H1 (cell line): ENCODE measurements around the gene RAD50. TPM values are rescaled to one million over a fixed set of nuclear protein-coding genes. Genes with fewer than 3 reads are reported as not detected.
A peak's percentile ranks its signal among the peaks of the same experiment; 100 is the strongest.

ENCODE experiments used
- CTCF ChIA-PET: fragments of 300-600 bp; sonication (Branson Sonifier 250); formaldehyde crosslinking; loops from one replicate; lab custom pipeline; 2021; ENCODE audit not compliant: partially characterized antibody; lab: Charles Lee
- POLR2A ChIA-PET: fragments of 300-600 bp; sonication (Branson Sonifier 250); formaldehyde crosslinking; loops from one replicate; lab custom pipeline; 2021; ENCODE audit warnings: inconsistent platforms; ENCODE audit not compliant: partially characterized antibody; lab: Charles Lee
- DNase-seq, 2 experiments: peaks; one replicate each; pipeline versions ENCODE4 v3.0.0 to v3.0.0-alpha.2; 2010 to 2022; ENCODE audit warnings: low spot score in 2 of 2, low read depth in 1 of 2, mixed read lengths in 1 of 2
- FAIRE-seq: peaks from 2 replicates; lab custom pipeline; 2011; peaks lifted over from hg19 to GRCh38; lab: Jason Lieb, UNC
- H2AFZ ChIP-seq: 2 replicates; pipeline ENCODE4 v1.8.1; 2012; ENCODE audit warnings: low read length, inconsistent platforms
- H2AK5ac ChIP-seq: 2 replicates; pipeline ENCODE4 v1.6.1; 2013; ENCODE audit warnings: low read depth, low read length
- H2BK120ac ChIP-seq: replicated peaks from 2 replicates; pipeline ENCODE3; 2013; ENCODE audit warnings: low read depth, low read length, inconsistent platforms
- H2BK12ac ChIP-seq: 2 replicates; pipeline ENCODE4 v1.6.1; 2013; ENCODE audit warnings: low read depth, low read length
- H2BK15ac ChIP-seq: 2 replicates; pipeline ENCODE4 v1.6.1; 2013; ENCODE audit warnings: low read length
- H2BK20ac ChIP-seq: 2 replicates; pipeline ENCODE4 v1.6.1; 2013; ENCODE audit warnings: low read length
- H2BK5ac ChIP-seq: 2 replicates; pipeline ENCODE4 v1.6.1; 2013; ENCODE audit warnings: low read depth, low read length
- H3K14ac ChIP-seq: 2 replicates; pipeline ENCODE4 v1.6.1; 2013; ENCODE audit warnings: inconsistent platforms; ENCODE audit not compliant: insufficient read length
- H3K18ac ChIP-seq: 2 replicates; pipeline ENCODE4 v1.6.1; 2013; ENCODE audit warnings: low read length; ENCODE audit errors: extremely low read depth
- H3K23ac ChIP-seq: 2 replicates; pipeline ENCODE4 v1.6.1; 2013; ENCODE audit warnings: inconsistent platforms; ENCODE audit not compliant: insufficient read length
- H3K23me2 ChIP-seq: 2 replicates; pipeline ENCODE4 v1.6.1; 2013; ENCODE audit warnings: low read depth, low read length
- H3K27ac ChIP-seq: 2 replicates; pipeline ENCODE4 v1.6.1; 2011; ENCODE audit warnings: low read depth, low read length, inconsistent platforms
- H3K27me3 ChIP-seq, 4 experiments: replicated peaks in 1 of 4; 1 replicate in 1 of 4; 2 replicates in 3 of 4; pipeline versions ENCODE4 v1.6.1 to v1.8.1; 2011 to 2013; ENCODE audit warnings: low read length in 3 of 4, mild to moderate bottlenecking in 3 of 4, inconsistent platforms in 2 of 4, mixed read lengths in 2 of 4, moderate library complexity in 1 of 4; ENCODE audit not compliant: control insufficient read depth in 3 of 4, insufficient read depth in 3 of 4; ENCODE audit errors: extremely low read depth in 1 of 4
- H3K36me3 ChIP-seq, 4 experiments: 2 replicates each; pipeline versions ENCODE4 v1.6.1 to v1.8.1; 2011 to 2013; ENCODE audit warnings: mild to moderate bottlenecking in 4 of 4, low read length in 3 of 4, moderate library complexity in 2 of 4, control low read depth in 1 of 4, inconsistent platforms in 1 of 4; ENCODE audit not compliant: insufficient read depth in 4 of 4, control insufficient read depth in 2 of 4
- H3K4ac ChIP-seq: replicated peaks from 2 replicates; pipeline ENCODE3; 2013; ENCODE audit warnings: low read length, low read depth, mixed read lengths, inconsistent platforms; ENCODE audit not compliant: insufficient read length
- H3K4me1 ChIP-seq, 4 experiments: replicated peaks in 1 of 4; 1 replicate in 1 of 4; 2 replicates in 3 of 4; pipeline versions ENCODE4 v1.6.1 to v1.8.1; 2011 to 2013; ENCODE audit warnings: low read length in 3 of 4, inconsistent platforms in 2 of 4, mixed read lengths in 1 of 4; ENCODE audit not compliant: insufficient read depth in 4 of 4, control insufficient read depth in 3 of 4
- H3K4me2 ChIP-seq, 2 experiments: 2 replicates each; pipeline versions ENCODE4 v1.6.1 to v1.8.1; 2011 to 2013; ENCODE audit warnings: low read depth in 2 of 2, low read length in 2 of 2, control low read depth in 1 of 2, inconsistent platforms in 1 of 2, mild to moderate bottlenecking in 1 of 2; ENCODE audit not compliant: insufficient read depth in 1 of 2
- H3K4me3 ChIP-seq, 4 experiments: fragments of 200-600, 300-600 bp in 1 of 4; sonication (generic), shearing (Covaris generic), sonication (Bioruptor Twin) in 1 of 4; 2 replicates each; pipeline versions ENCODE4 v1.5.1 to v1.8.1; 2011 to 2016; ENCODE audit warnings: low read length in 4 of 4, low read depth in 3 of 4, control low read depth in 2 of 4, inconsistent platforms in 2 of 4, mild to moderate bottlenecking in 2 of 4, mixed read lengths in 1 of 4, moderate library complexity in 1 of 4; ENCODE audit not compliant: insufficient read depth in 2 of 4; ENCODE audit errors: extremely low read depth in 1 of 4
- H3K56ac ChIP-seq: replicated peaks from 2 replicates; pipeline ENCODE3; 2013; ENCODE audit warnings: low read depth, mild to moderate bottlenecking, mixed read lengths, low read length, inconsistent platforms; ENCODE audit not compliant: insufficient read length
- H3K79me1 ChIP-seq: 2 replicates; pipeline ENCODE4 v1.6.1; 2013; ENCODE audit warnings: low read depth, low read length, control low read depth
- H3K79me2 ChIP-seq, 2 experiments: 2 replicates each; pipeline versions ENCODE4 v1.6.1 to v1.8.1; 2012 to 2013; ENCODE audit warnings: low read length in 2 of 2, mild to moderate bottlenecking in 2 of 2, inconsistent platforms in 1 of 2; ENCODE audit not compliant: insufficient read depth in 2 of 2, control insufficient read depth in 1 of 2
- H3K9ac ChIP-seq, 4 experiments: replicated peaks in 1 of 4; 1 replicate in 1 of 4; 2 replicates in 3 of 4; pipeline versions ENCODE4 v1.6.1 to v1.8.1; 2011 to 2013; ENCODE audit warnings: low read depth in 3 of 4, low read length in 3 of 4, control low read depth in 2 of 4, mild to moderate bottlenecking in 2 of 4, moderate library complexity in 2 of 4, inconsistent platforms in 1 of 4; ENCODE audit errors: extremely low read depth in 1 of 4
- H3K9me3 ChIP-seq, 2 experiments: 2 replicates each; pipeline versions ENCODE4 v1.6.1 to v1.8.1; 2012 to 2013; ENCODE audit warnings: mild to moderate bottlenecking in 2 of 2, moderate library complexity in 2 of 2, control low read depth in 1 of 2, inconsistent platforms in 1 of 2, low read depth in 1 of 2, low read length in 1 of 2, mixed read lengths in 1 of 2; ENCODE audit not compliant: insufficient read depth in 2 of 2
- H4K20me1 ChIP-seq, 2 experiments: replicated peaks in 1 of 2; 2 replicates each; pipeline versions ENCODE3 to v1.8.1; 2011 to 2013; ENCODE audit warnings: inconsistent platforms in 2 of 2, low read length in 2 of 2, mild to moderate bottlenecking in 1 of 2; ENCODE audit not compliant: insufficient read depth in 2 of 2, control insufficient read depth in 1 of 2
- H4K5ac ChIP-seq: 2 replicates; pipeline ENCODE4 v1.6.1; 2013; ENCODE audit warnings: low read length, low read depth, mixed read lengths, inconsistent platforms; ENCODE audit not compliant: insufficient read length
- H4K8ac ChIP-seq: 2 replicates; pipeline ENCODE4 v1.8.0; 2013; ENCODE audit warnings: mild to moderate bottlenecking, moderate library complexity, low read length, inconsistent platforms; ENCODE audit not compliant: insufficient read depth; ENCODE audit errors: extremely low read depth
- H4K91ac ChIP-seq: replicated peaks from 2 replicates; pipeline ENCODE3; 2013; ENCODE audit warnings: low read length, mixed read lengths, inconsistent platforms; ENCODE audit not compliant: insufficient read length
- ASH2L ChIP-seq: fragments of 200-600, 300-600 bp; sonication (generic); IDR thresholded peaks from one replicate; pipeline ENCODE4 v1.7.1; 2017; ENCODE audit warnings: low read length
- CEBPB ChIP-seq: IDR thresholded peaks from 2 replicates; pipeline ENCODE4 v1.6.1; 2012; ENCODE audit warnings: low read depth, low read length
- CTBP2 ChIP-seq: IDR thresholded peaks from 2 replicates; pipeline ENCODE4 v1.7.0; 2011; ENCODE audit warnings: borderline replicate concordance, mild to moderate bottlenecking, moderate library complexity, mixed read lengths, low read length; ENCODE audit not compliant: insufficient read depth, insufficient read length
- EGR1 ChIP-seq: IDR thresholded peaks from 2 replicates; pipeline ENCODE4 v1.6.1; 2011; ENCODE audit warnings: low read depth, low read length, borderline replicate concordance
- GTF2F1 ChIP-seq: IDR thresholded peaks from 2 replicates; pipeline ENCODE4 v1.6.1; 2012; ENCODE audit warnings: low read depth, low read length, improper control_type of control experiment, borderline replicate concordance
- JUN ChIP-seq: IDR thresholded peaks from 2 replicates; pipeline ENCODE4 v1.6.1; 2011; ENCODE audit warnings: low read depth, mild to moderate bottlenecking, improper control_type of control experiment, low read length
- JUND ChIP-seq: IDR thresholded peaks from 2 replicates; pipeline ENCODE4 v1.6.1; 2011; ENCODE audit warnings: mild to moderate bottlenecking, improper control_type of control experiment, low read length
- POLR2AphosphoS5 ChIP-seq: IDR thresholded peaks from 2 replicates; pipeline ENCODE4 v1.6.1; 2011; ENCODE audit warnings: low read depth, low read length
- POU5F1 ChIP-seq: IDR thresholded peaks from 2 replicates; pipeline ENCODE4 v1.6.1; 2011; ENCODE audit warnings: low read depth, mild to moderate bottlenecking, low read length, moderate library complexity
- SAP30 ChIP-seq: fragments of 300-600 bp; sonication (generic); IDR thresholded peaks from 2 replicates; pipeline ENCODE4 v1.7.1; 2012; ENCODE audit warnings: low read length, moderate library complexity, mild to moderate bottlenecking, inconsistent platforms; ENCODE audit not compliant: insufficient read depth, insufficient replicate concordance
- SP1 ChIP-seq: IDR thresholded peaks from 2 replicates; pipeline ENCODE4 v1.6.1; 2011; ENCODE audit warnings: low read depth, low read length
- SP4 ChIP-seq: IDR thresholded peaks from 2 replicates; pipeline ENCODE4 v1.6.1; 2012; ENCODE audit warnings: low read length, inconsistent platforms
- SRF ChIP-seq: IDR thresholded peaks from 2 replicates; pipeline ENCODE4 v1.6.1; 2011; ENCODE audit warnings: mild to moderate bottlenecking, low read depth, low read length, moderate library complexity
- TAF1 ChIP-seq: IDR thresholded peaks from 2 replicates; pipeline ENCODE4 v1.6.1; 2011; ENCODE audit warnings: mild to moderate bottlenecking, low read depth, low read length
- WGBS, 2 experiments: shearing (Covaris generic) in 1 of 2; methylation state at CpG; one replicate each; pipeline versions ENCODE4 v1.1.6 to v1.1.7; 2013 to 2015; ENCODE audit warnings: low lambda C conversion rate in 2 of 2, mixed read lengths in 2 of 2, inconsistent platforms in 1 of 2, low coverage in 1 of 2, missing lambda C conversion rate in 1 of 2; ENCODE audit not compliant: insufficient replicate concordance in 2 of 2, insufficient coverage in 1 of 2, insufficient read length in 1 of 2; ENCODE audit errors: extremely low coverage in 1 of 2, missing lambda C conversion rate in 1 of 2; 5-methylcytosine and 5-hydroxymethylcytosine counted together
- polyA plus RNA-seq, 7 experiments: library from polyadenylated mRNA; depleted of rRNA in 3 of 7; stranded (reverse) in 5 of 7; unstranded in 2 of 7; fragments of >200 nt in 5 of 7; fragments of 200-250 nt in 2 of 7; gene quantifications; 1 replicate in 5 of 7; 2 replicates in 1 of 7; 4 replicates in 1 of 7; pipeline versions ENCODE4 v1.2.1 to v1.2.3, GENCODE V29; 2011 to 2013; ENCODE audit warnings: missing spikeins in 2 of 7, mixed read lengths in 2 of 7
- total RNA-seq: library from RNA; stranded (reverse); fragmentation: NEBNext Ultra II Directional; extraction: Animal tissue kit (Norgen Biotek cat#: 25700); gene quantifications from 2 replicates; pipeline ENCODE4 v1.2.1, GENCODE V29; 2021
- TF ChIP-seq, protein P1 (sequence below): IDR thresholded peaks from 2 replicates; pipeline ENCODE4 v1.6.1; 2012; ENCODE audit warnings: inconsistent platforms

RAD50 gene
- total and polyA plus RNA-seq, 2 of the 8 experiments (the other 6 are each of a cell fraction or from before 2014, with no cell fraction given): 10.1 to 39.4 TPM

DNA sequence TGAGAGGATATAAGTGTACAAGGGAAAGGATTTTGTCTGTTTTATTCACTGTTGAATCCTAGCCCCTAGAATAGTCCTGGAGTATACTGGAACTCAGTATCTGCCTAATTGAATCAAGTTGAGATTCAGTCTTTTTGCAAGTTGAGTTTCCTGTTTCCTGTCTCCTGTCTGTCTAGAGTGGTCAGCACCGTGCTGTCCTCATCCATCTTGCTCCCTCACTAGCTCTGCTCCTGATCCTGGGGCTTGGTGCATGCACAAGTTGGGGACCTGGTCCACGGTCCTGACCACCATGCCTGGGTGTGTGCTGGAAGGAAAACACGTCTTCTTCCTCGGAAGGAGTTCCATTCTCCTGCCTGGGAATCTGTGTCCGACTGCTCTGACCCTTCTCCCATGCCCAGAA lies 16.6 kb upstream of the RAD50 start:
- H3K23ac ChIP-seq: no peak overlapping the region
- CTCF ChIA-PET: interaction anchor here (1.0 to 1.7 kb wide), 3 partner anchors 9 to 280 kb away, joined by 3 to 16 read pairs (median 4); no protein-coding TSS in a partner anchor
- no peak overlapping the region; a peak in 1 of 7 replicates for H3K9ac ChIP-seq
- H2AK5ac ChIP-seq: no peak overlapping the region
- H3K79me1 ChIP-seq: no peaks in the 10 kb centered on the region
- H3K9me3 ChIP-seq: no peaks in the 10 kb centered on the region
- POLR2A ChIA-PET: no interaction called here
- no peak overlapping the region for H2BK5ac ChIP-seq
- H4K20me1 ChIP-seq: no peaks in the 10 kb centered on the region
- peak overlapping the region; percentile 38; the same call in 1 of the 2 replicates for H4K8ac ChIP-seq
- no peaks in the 10 kb centered on the region; the same call in 1 of the 2 replicates for H3K23me2 ChIP-seq
- no peaks in the 10 kb centered on the region; a peak in 1 of 7 replicates for H3K4me1 ChIP-seq
- no peak overlapping the region for H3K4me2 ChIP-seq
- H3K79me2 ChIP-seq: no peaks in the 10 kb centered on the region
- no peak overlapping the region for H2BK12ac ChIP-seq
- FAIRE-seq (no peak), DNase-seq (no peak)
- no peak overlapping the region for H2BK15ac ChIP-seq
- H4K5ac ChIP-seq: no peak overlapping the region
- H2BK20ac ChIP-seq: no peak overlapping the region
- peak overlapping the region; percentile 89; the same call in 1 of the 2 replicates for H2AFZ ChIP-seq
- H2BK120ac ChIP-seq: no peak overlapping the region
- H3K14ac ChIP-seq: no peak overlapping the region
- H3K56ac ChIP-seq: no peak overlapping the region
- H3K36me3 ChIP-seq: no peaks in the 10 kb centered on the region
- no peaks in the 10 kb centered on the region for H3K27me3 ChIP-seq
- no peak overlapping the region for H3K4ac ChIP-seq
- no peak overlapping the region for H3K27ac ChIP-seq
- H4K91ac ChIP-seq: no peak overlapping the region
- no peak overlapping the region for H3K4me3 ChIP-seq
- no peak overlapping the region; the same call in 1 of the 2 replicates for H3K18ac ChIP-seq
- WGBS, 2 experiments: 88% methylated on average over 5 of the region's 5 CpGs; no CpG with 5 or more reads in 1 of the 2 experiments
- TF ChIP-seq SAP30: no peak
- no peak for TF ChIP-seq EGR1
- no peak for TF ChIP-seq GTF2F1
- no peak for TF ChIP-seq JUND
- no peak for TF ChIP-seq TAF1
- TF ChIP-seq POU5F1: no peak
- no peak for TF ChIP-seq CEBPB
- no peak for TF ChIP-seq JUN
- no peak for TF ChIP-seq SP4
- TF ChIP-seq SP1: no peak
- TF ChIP-seq POLR2AphosphoS5: no peak
- TF ChIP-seq, protein P1, sequence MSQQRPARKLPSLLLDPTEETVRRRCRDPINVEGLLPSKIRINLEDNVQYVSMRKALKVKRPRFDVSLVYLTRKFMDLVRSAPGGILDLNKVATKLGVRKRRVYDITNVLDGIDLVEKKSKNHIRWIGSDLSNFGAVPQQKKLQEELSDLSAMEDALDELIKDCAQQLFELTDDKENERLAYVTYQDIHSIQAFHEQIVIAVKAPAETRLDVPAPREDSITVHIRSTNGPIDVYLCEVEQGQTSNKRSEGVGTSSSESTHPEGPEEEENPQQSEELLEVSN: no peak
- no peak for TF ChIP-seq SRF
- TF ChIP-seq ASH2L: no peak
- TF ChIP-seq CTBP2: no peak
